GM10248 (cell line): ENCODE results near the gene PPP2R2C.

Source experiments
- CTCF ChIA-PET: fragments of 300-600 bp; sonication (Branson Sonifier 250); formaldehyde crosslinking; extraction: SDS; loops from one replicate; lab custom pipeline; 2021; ENCODE audit warnings: antibody characterized with exemption; lab: Yijun Ruan, JAX
- POLR2A ChIA-PET: fragments of 350-650 bp; sonication (Branson Sonifier 250); formaldehyde crosslinking; extraction: SDS; loops from one replicate; lab custom pipeline; 2020; ENCODE audit warnings: antibody characterized with exemption; lab: Yijun Ruan, JAX
- DNase-seq: peaks from one replicate; pipeline ENCODE4 v3.0.0; 2012; ENCODE audit errors: extremely low spot score
- CTCF ChIP-seq: IDR thresholded peaks from 2 replicates; pipeline ENCODE4 v1.5.1; 2012; ENCODE audit warnings: mild to moderate bottlenecking, low read depth; ENCODE audit errors: extremely low read depth, missing control alignments, control extremely low read depth

The PPP2R2C gene

GRCh38 chr4:6335040-6335590 lies 137.3 kb downstream of the PPP2R2C start:
- CTCF ChIA-PET, result interaction anchor here (1.2 to 13.4 kb wide), 3 partner anchors 49 to 79 kb away, joined by 3 to 514 read pairs (median 3); no protein-coding TSS in a partner anchor
- POLR2A ChIA-PET, result no interaction called here
- no peak for DNase-seq
- TF ChIP-seq CTCF, result no peak

- TF ChIP-seq CTCF, result no peak
- POLR2A ChIA-PET, result no interaction called here
- no peak for DNase-seq
- CTCF ChIA-PET, result interaction anchor here (1.1 to 13.4 kb wide), 3 partner anchors 50 to 90 kb away, joined by 3 to 514 read pairs (median 4); no protein-coding TSS in a partner anchor
Measured at GRCh38 chr4:6334203-6334887, 138.1 kb downstream of the PPP2R2C start.

GRCh38 chr4:6333301-6334202 lies 138.9 kb downstream of the PPP2R2C start:
- POLR2A ChIA-PET, result no interaction called here
- DNase-seq, result no peak
- CTCF ChIA-PET, result interaction anchor here (1.1 to 13.4 kb wide), 11 partner anchors 11 to 335 kb away, joined by 3 to 514 read pairs (median 4); no protein-coding TSS in a partner anchor
- peak; percentile 42 for TF ChIP-seq CTCF

- CTCF ChIA-PET, result interaction anchor here (1.0 to 13.4 kb wide), 25 partner anchors 8 to 769 kb away, joined by 3 to 514 read pairs (median 6); partner anchors contain the start of gene WFS1
- POLR2A ChIA-PET, result no interaction called here
- no peak for TF ChIP-seq CTCF
- DNase-seq, result no peak
Measured at GRCh38 chr4:6332669-6333050, 139.8 kb downstream of the PPP2R2C start.

GRCh38 chr4:6332042-6332668 lies 140.3 kb downstream of the PPP2R2C start:
- peak; percentile 64 for DNase-seq
- ChIA-PET POLR2A (no interaction called here), CTCF (interaction anchor here (0.8 to 13.4 kb wide), 34 partner anchors 9 to 770 kb away, joined by 3 to 514 read pairs (median 5); partner anchors contain the start of gene WFS1)
- peak; percentile 61 for TF ChIP-seq CTCF

- ChIA-PET CTCF (interaction anchor here (0.8 to 13.4 kb wide), 36 partner anchors 8 to 770 kb away, joined by 3 to 514 read pairs (median 4); partner anchors contain the start of gene WFS1), POLR2A (no interaction called here)
- no peak for DNase-seq
- TF ChIP-seq CTCF, result no peak
Measured at GRCh38 chr4:6331468-6331867, 140.9 kb downstream of the PPP2R2C start.
